ENCODE results near the gene GPR176. TPM values are rescaled to one million over a fixed set of nuclear protein-coding genes. Genes with fewer than 3 reads are reported as not detected.

The GPR176 gene
- polyA plus RNA-seq, 3 donors, result 0.08 to 0.18 TPM; not detected in 1

DNA sequence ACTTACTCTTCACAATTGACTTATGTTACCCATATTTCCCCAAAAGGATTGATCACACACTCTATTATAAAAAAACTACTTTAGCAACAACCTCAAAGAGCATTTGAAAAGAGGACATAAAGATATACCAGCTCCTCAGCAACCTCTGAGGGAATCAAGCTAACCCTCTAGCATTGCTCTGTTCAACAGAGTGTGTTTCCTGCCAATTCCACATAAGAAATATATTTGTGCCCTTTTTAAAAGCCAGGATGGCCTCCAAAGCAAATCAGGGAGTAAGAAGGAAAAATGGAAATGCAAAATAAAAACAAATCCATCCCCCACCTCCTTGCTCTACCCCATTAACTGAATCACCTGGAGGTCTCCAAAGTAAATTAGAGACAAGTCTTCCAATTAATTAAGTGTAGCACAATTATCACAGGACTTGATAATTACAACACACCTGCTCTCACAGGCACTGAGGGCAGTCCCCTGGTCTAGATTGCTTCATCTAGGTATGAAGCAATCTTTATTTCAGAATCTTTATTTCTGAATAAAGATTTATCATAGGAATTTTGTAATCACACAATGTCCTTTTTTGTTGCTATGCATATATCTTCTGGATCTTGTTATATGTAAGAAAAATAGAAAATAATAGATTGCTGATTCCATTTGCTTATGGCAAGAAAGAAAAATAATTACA, 34.8 kb downstream of the GPR176 start:
- no peak overlapping the region for H3K4me3 Mint-ChIP-seq
- H3K79me2 ChIP-seq (ENCODE audit: insufficient read depth, low read length), result no peaks in the 10 kb centered on the region
- intact Hi-C loops (cut with micrococcal nuclease), result no loop called here
- no peaks in the 10 kb centered on the region for H3K27me3 ChIP-seq (ENCODE audit: control insufficient read depth in 2 of 2, insufficient read depth in 2 of 2, low read length in 2 of 2)
- H3K4me1 ChIP-seq (ENCODE audit: control insufficient read depth in 1 of 2, insufficient read depth in 2 of 2, low read length in 2 of 2), result no peaks in the 10 kb centered on the region
- no peak overlapping the region for H3K9ac ChIP-seq (ENCODE audit: insufficient read depth, low read length, poor library complexity, severe bottlenecking)
- peaks cover 0 to 1% (median 1%) of the 10 kb centered on the region in 3 donors for H3K27me3 Mint-ChIP-seq (ENCODE audit: low read depth in 3 of 3)
- H4K20me1 ChIP-seq (ENCODE audit: insufficient read depth, low read length), result no peaks in the 10 kb centered on the region
- H3K27ac Mint-ChIP-seq, result no peak overlapping the region
- H3K27ac ChIP-seq (ENCODE audit: low read depth in 1 of 2, low read length in 2 of 2), result no peak overlapping the region
- H3K36me3 Mint-ChIP-seq, result no peaks in the 10 kb centered on the region
- TF ChIP-seq, protein P1, sequence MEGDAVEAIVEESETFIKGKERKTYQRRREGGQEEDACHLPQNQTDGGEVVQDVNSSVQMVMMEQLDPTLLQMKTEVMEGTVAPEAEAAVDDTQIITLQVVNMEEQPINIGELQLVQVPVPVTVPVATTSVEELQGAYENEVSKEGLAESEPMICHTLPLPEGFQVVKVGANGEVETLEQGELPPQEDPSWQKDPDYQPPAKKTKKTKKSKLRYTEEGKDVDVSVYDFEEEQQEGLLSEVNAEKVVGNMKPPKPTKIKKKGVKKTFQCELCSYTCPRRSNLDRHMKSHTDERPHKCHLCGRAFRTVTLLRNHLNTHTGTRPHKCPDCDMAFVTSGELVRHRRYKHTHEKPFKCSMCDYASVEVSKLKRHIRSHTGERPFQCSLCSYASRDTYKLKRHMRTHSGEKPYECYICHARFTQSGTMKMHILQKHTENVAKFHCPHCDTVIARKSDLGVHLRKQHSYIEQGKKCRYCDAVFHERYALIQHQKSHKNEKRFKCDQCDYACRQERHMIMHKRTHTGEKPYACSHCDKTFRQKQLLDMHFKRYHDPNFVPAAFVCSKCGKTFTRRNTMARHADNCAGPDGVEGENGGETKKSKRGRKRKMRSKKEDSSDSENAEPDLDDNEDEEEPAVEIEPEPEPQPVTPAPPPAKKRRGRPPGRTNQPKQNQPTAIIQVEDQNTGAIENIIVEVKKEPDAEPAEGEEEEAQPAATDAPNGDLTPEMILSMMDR (IDR thresholded peaks at IDR 0.05), result no peak
- H3K9me3 Mint-ChIP-seq, result no peaks in the 10 kb centered on the region
- H2AFZ ChIP-seq (ENCODE audit: insufficient read depth, low read depth, low read length, poor library complexity, severe bottlenecking), result no peak overlapping the region
- peaks cover 6% of the 10 kb centered on the region for H3K4me1 Mint-ChIP-seq
- H3K4me2 ChIP-seq (replicated peaks; ENCODE audit: extremely low read depth, low read length, poor library complexity, severe bottlenecking), result no peak overlapping the region
- no peak overlapping the region for H3K4me3 ChIP-seq (replicated peaks in 1 of 3; ENCODE audit: low read depth in 2 of 3, low read length in 3 of 3)
- no peak for DNase-seq
- no peaks in the 10 kb centered on the region for H3K36me3 ChIP-seq (replicated peaks in 1 of 2; ENCODE audit: control insufficient read depth in 1 of 2, insufficient read depth in 2 of 2, low read length in 2 of 2)
- H3K9me3 ChIP-seq (replicated peaks in 1 of 2; ENCODE audit: control insufficient read depth in 1 of 2, insufficient read depth in 1 of 2, low read length in 2 of 2), result no peaks in the 10 kb centered on the region

DNA sequence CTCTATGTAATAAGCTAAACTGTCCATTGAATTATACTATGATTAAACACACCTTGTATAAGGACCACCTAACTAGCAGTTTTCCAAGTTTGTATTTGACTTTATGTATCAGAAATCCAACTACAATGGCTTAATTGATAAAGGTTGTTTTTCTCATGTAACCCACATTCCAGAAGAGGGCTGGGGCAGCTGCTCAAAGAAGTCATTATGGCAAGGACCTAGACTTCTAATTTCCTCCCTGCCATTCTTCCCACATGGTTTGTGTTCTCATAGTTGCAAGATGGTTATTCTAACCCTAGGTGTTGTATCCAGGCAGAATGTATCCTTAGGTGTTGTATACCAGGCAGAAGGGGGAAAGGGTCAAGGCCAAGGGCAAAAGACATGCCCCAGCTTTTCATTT, 35.7 kb downstream of the GPR176 start:
- intact Hi-C loops (cut with micrococcal nuclease), result no loop called here
- no peak overlapping the region for H3K27ac Mint-ChIP-seq
- Histone ChIP-seq H3K27me3 (ENCODE audit: control insufficient read depth in 2 of 2, insufficient read depth in 2 of 2, low read length in 2 of 2) (no peaks in the 10 kb centered on the region), H3K4me3 (replicated peaks in 1 of 3; ENCODE audit: low read depth in 2 of 3, low read length in 3 of 3) (no peak overlapping the region), H3K4me2 (replicated peaks; ENCODE audit: extremely low read depth, low read length, poor library complexity, severe bottlenecking) (no peak overlapping the region), H3K79me2 (ENCODE audit: insufficient read depth, low read length) (no peaks in the 10 kb centered on the region), H3K36me3 (replicated peaks in 1 of 2; ENCODE audit: control insufficient read depth in 1 of 2, insufficient read depth in 2 of 2, low read length in 2 of 2) (no peaks in the 10 kb centered on the region), H3K9ac (ENCODE audit: insufficient read depth, low read length, poor library complexity, severe bottlenecking) (no peak overlapping the region), H3K4me1 (ENCODE audit: control insufficient read depth in 1 of 2, insufficient read depth in 2 of 2, low read length in 2 of 2) (no peaks in the 10 kb centered on the region), H4K20me1 (ENCODE audit: insufficient read depth, low read length) (no peaks in the 10 kb centered on the region), H3K9me3 (replicated peaks in 1 of 2; ENCODE audit: control insufficient read depth in 1 of 2, insufficient read depth in 1 of 2, low read length in 2 of 2) (no peaks in the 10 kb centered on the region), H3K27ac (ENCODE audit: low read depth in 1 of 2, low read length in 2 of 2) (no peak overlapping the region), H2AFZ (ENCODE audit: insufficient read depth, low read depth, low read length, poor library complexity, severe bottlenecking) (no peak overlapping the region)
- H3K9me3 Mint-ChIP-seq, result no peaks in the 10 kb centered on the region
- TF ChIP-seq, protein P1 (IDR thresholded peaks at IDR 0.05), result no peak
- H3K4me1 Mint-ChIP-seq, result peaks cover 6% of the 10 kb centered on the region
- no peak for DNase-seq
- no peaks in the 10 kb centered on the region for H3K36me3 Mint-ChIP-seq
- no peak overlapping the region for H3K4me3 Mint-ChIP-seq
- H3K27me3 Mint-ChIP-seq (ENCODE audit: low read depth in 3 of 3), result peaks cover 0 to 1% (median 1%) of the 10 kb centered on the region in 3 donors
